Keratinocyte (primary cell): ENCODE measurements around the gene CPEB1. TPM values are rescaled to one million over a fixed set of nuclear protein-coding genes. Genes with fewer than 3 reads are reported as not detected.

ENCODE experiments used
- DNase-seq: peaks from one replicate; pipeline ENCODE4 v3.0.0-alpha.2; 2011; ENCODE audit warnings: low read depth, missing footprints, low spot score
- FAIRE-seq: peaks from 2 replicates; lab custom pipeline; 2011; peaks lifted over from hg19 to GRCh38; lab: Jason Lieb, UNC
- H2AFZ ChIP-seq: 2 replicates; pipeline ENCODE4 v1.6.0; 2012; ENCODE audit warnings: low read length, control low read depth, inconsistent platforms; ENCODE audit not compliant: control insufficient read depth
- H3K27ac ChIP-seq: 2 replicates; pipeline ENCODE4 v1.5.1; 2011; ENCODE audit warnings: low read length; ENCODE audit not compliant: control insufficient read depth, insufficient read depth
- H3K27me3 ChIP-seq: 3 replicates; pipeline ENCODE4 v1.6.0; 2011; ENCODE audit warnings: low read length; ENCODE audit not compliant: control insufficient read depth, insufficient read depth; ENCODE audit errors: extremely low read depth
- H3K36me3 ChIP-seq, 2 experiments: 2 replicates in 1 of 2; 3 replicates in 1 of 2; pipeline ENCODE4 v1.5.1; 2011; ENCODE audit warnings: low read length in 2 of 2, mild to moderate bottlenecking in 1 of 2; ENCODE audit not compliant: control insufficient read depth in 2 of 2, insufficient read depth in 2 of 2; ENCODE audit errors: extremely low read depth in 1 of 2
- H3K4me1 ChIP-seq: 3 replicates; pipeline ENCODE4 v1.5.1; 2011; ENCODE audit warnings: low read length; ENCODE audit not compliant: control insufficient read depth, insufficient read depth; ENCODE audit errors: extremely low read depth
- H3K4me2 ChIP-seq: 3 replicates; pipeline ENCODE4 v1.6.0; 2011; ENCODE audit warnings: low read depth, low read length; ENCODE audit not compliant: control insufficient read depth, insufficient read depth; ENCODE audit errors: extremely low read depth
- H3K4me3 ChIP-seq, 3 experiments: fragments of 200-600 bp in 1 of 3; sonication (generic) in 1 of 3; 2 replicates in 2 of 3; 3 replicates in 1 of 3; pipeline ENCODE4 v1.5.1; 2011 to 2016; ENCODE audit warnings: low read length in 3 of 3, mild to moderate bottlenecking in 3 of 3, control low read depth in 2 of 3, inconsistent platforms in 1 of 3, low read depth in 1 of 3, mixed read lengths in 1 of 3, mixed run types in 1 of 3, moderate library complexity in 1 of 3; ENCODE audit not compliant: control insufficient read depth in 2 of 3, insufficient read depth in 2 of 3; ENCODE audit errors: extremely low read depth in 1 of 3
- H3K79me2 ChIP-seq: 2 replicates; pipeline ENCODE4 v1.6.0; 2012; ENCODE audit warnings: low read length; ENCODE audit not compliant: control insufficient read depth, insufficient read depth
- H3K9ac ChIP-seq: 3 replicates; pipeline ENCODE4 v1.6.0; 2011; ENCODE audit warnings: low read length; ENCODE audit not compliant: control insufficient read depth, insufficient read depth; ENCODE audit errors: extremely low read depth
- H3K9me1 ChIP-seq: 3 replicates; pipeline ENCODE4 v1.6.0; 2011; ENCODE audit warnings: low read length; ENCODE audit not compliant: control insufficient read depth, insufficient read depth; ENCODE audit errors: extremely low read depth
- H3K9me3 ChIP-seq: 2 replicates; pipeline ENCODE4 v1.5.1; 2012; ENCODE audit warnings: low read depth, low read length; ENCODE audit not compliant: control insufficient read depth
- H4K20me1 ChIP-seq: 3 replicates; pipeline ENCODE4 v1.6.0; 2011; ENCODE audit warnings: low read length; ENCODE audit not compliant: control insufficient read depth, insufficient read depth; ENCODE audit errors: extremely low read depth
- CTCF ChIP-seq, 3 experiments: IDR thresholded peaks in 1 of 3; conservative IDR thresholded peaks in 1 of 3; optimal IDR thresholded peaks in 1 of 3; 2 replicates in 2 of 3; 3 replicates in 1 of 3; pipeline versions ENCODE3 to v1.5.1; 2011; ENCODE audit warnings: low read length in 3 of 3, mild to moderate bottlenecking in 3 of 3, moderate library complexity in 2 of 3, control low read depth in 1 of 3, inconsistent platforms in 1 of 3; ENCODE audit not compliant: insufficient read depth in 2 of 3; ENCODE audit errors: extremely low read depth in 1 of 3
- EZH2 ChIP-seq: IDR thresholded peaks from one replicate; pipeline ENCODE4 v1.6.1; 2012; ENCODE audit warnings: inconsistent platforms, mild to moderate bottlenecking, low read length, moderate library complexity
- dilution Hi-C: fragments of 300-500 bp; cut with MboI; formaldehyde crosslinking; loops from one replicate; pipeline ENCODE4 v1.7.0; 2020; ENCODE audit warnings: low sequenced_read_pairs; ENCODE audit not compliant: extremely low pct_ligation_motif_present
- polyA plus RNA-seq, 5 experiments: library from polyadenylated mRNA; depleted of rRNA in 3 of 5; stranded (reverse) in 3 of 5; stranded (forward) in 1 of 5; unstranded in 1 of 5; fragments of >200 nt; gene quantifications; 1 replicate in 1 of 5; 2 replicates in 3 of 5; 3 replicates in 1 of 5; pipeline versions ENCODE4 v1.2.1 to v1.2.3, GENCODE V29; 2011 to 2012; ENCODE audit warnings: missing spikeins in 2 of 5, low read depth in 1 of 5, low replicate concordance in 1 of 5

CPEB1 gene
- polyA plus RNA-seq, 1 donor (not counting 4 experiments of a cell fraction or from before 2014, with no cell fraction given) = 0.16 TPM

GRCh38 chr15:82613747-82614146 lies 33.4 kb downstream of the CPEB1 start:
- peaks cover 5% of the 10 kb centered on the region for H3K27me3 ChIP-seq
- FAIRE-seq = no peak
- no peaks in the 10 kb centered on the region for H3K9me3 ChIP-seq
- no peak overlapping the region for H3K27ac ChIP-seq
- H3K4me2 ChIP-seq = no peak overlapping the region
- H3K9me1 ChIP-seq = no peaks in the 10 kb centered on the region
- H3K79me2 ChIP-seq = no peaks in the 10 kb centered on the region
- dilution Hi-C loops = no loop called here
- no peaks in the 10 kb centered on the region for H3K36me3 ChIP-seq
- no peak overlapping the region for H2AFZ ChIP-seq
- no peak overlapping the region for H3K9ac ChIP-seq
- no peaks in the 10 kb centered on the region for H4K20me1 ChIP-seq
- H3K4me1 ChIP-seq = no peaks in the 10 kb centered on the region
- no peak for DNase-seq
- H3K4me3 ChIP-seq = no peak overlapping the region
- TF ChIP-seq CTCF (optimal IDR thresholded peaks at IDR 0.05 in 1 of 3, IDR thresholded peaks at IDR 0.05 in 1 of 3, conservative IDR thresholded peaks at IDR 0.05 in 1 of 3; ENCODE audit: extremely low read depth in 1 of 3, insufficient read depth in 2 of 3, low read length in 3 of 3) (no peak), EZH2 (no peak)

- H3K9me1 ChIP-seq = no peaks in the 10 kb centered on the region
- H3K79me2 ChIP-seq = no peaks in the 10 kb centered on the region
- DNase-seq = no peak
- dilution Hi-C loops = no loop called here
- no peaks in the 10 kb centered on the region for H3K4me1 ChIP-seq
- no peaks in the 10 kb centered on the region for H3K36me3 ChIP-seq
- no peak overlapping the region for H3K9ac ChIP-seq
- H3K4me2 ChIP-seq = no peak overlapping the region
- no peak overlapping the region for H3K27ac ChIP-seq
- FAIRE-seq = no peak
- H2AFZ ChIP-seq = no peak overlapping the region
- no peaks in the 10 kb centered on the region for H4K20me1 ChIP-seq
- no peak overlapping the region for H3K4me3 ChIP-seq
- no peaks in the 10 kb centered on the region for H3K9me3 ChIP-seq
- peaks cover 5% of the 10 kb centered on the region for H3K27me3 ChIP-seq
- TF ChIP-seq CTCF (optimal IDR thresholded peaks at IDR 0.05 in 1 of 3, IDR thresholded peaks at IDR 0.05 in 1 of 3, conservative IDR thresholded peaks at IDR 0.05 in 1 of 3; ENCODE audit: extremely low read depth in 1 of 3, insufficient read depth in 2 of 3, low read length in 3 of 3) = no peak
- TF ChIP-seq EZH2 = no peak
These were observed 35.8 kb downstream of the CPEB1 start for GRCh38 chr15:82611348-82611747.
